HG02642 (cell line): ENCODE measurements around the gene MRPS2.

Experiments
- ATAC-seq: cut with Tn5 transposase; IDR thresholded peaks from one replicate; pipeline ENCODE4 v1.9.1; 2021; ENCODE audit warnings: mild to moderate bottlenecking; ENCODE audit not compliant: unreplicated experiment, poor library complexity

Gene MRPS2

DNA sequence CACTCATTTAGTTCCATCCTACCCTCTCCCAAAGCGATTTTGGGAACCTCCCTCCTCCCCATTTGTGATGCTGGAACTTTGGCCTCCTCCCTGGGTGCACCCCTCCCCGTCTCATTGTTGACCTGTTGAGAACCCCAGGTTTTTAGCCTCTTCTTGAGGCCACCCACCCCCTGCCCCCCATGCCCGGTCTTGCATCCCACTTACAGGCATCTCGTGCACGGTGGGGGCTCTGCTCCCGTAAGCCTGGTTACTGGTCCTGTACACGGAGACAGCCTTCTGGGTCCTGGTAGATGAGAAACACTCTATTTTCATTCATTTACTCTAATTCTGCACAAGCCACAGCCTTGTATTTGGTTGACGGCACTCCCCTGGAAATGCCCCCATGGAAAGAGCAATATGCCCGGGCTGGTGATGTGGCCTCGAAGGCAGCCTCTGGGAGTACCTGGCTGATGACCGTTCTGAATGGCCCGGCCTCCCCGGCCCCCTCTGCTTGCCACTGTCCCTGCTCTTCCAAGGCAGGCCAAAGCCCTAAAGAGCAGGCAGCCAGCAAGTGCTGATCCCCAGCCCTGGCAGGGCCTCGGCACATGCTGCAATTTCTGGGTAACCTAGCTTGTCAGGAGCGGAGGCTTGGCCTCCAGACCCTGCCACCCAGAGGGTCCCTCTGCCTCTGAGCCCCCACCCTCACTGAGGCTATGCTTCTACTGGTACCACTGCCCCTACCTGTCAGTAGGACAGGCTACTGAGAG is 1.9 kb upstream of the MRPS2 start:
- no peak for ATAC-seq

DNA sequence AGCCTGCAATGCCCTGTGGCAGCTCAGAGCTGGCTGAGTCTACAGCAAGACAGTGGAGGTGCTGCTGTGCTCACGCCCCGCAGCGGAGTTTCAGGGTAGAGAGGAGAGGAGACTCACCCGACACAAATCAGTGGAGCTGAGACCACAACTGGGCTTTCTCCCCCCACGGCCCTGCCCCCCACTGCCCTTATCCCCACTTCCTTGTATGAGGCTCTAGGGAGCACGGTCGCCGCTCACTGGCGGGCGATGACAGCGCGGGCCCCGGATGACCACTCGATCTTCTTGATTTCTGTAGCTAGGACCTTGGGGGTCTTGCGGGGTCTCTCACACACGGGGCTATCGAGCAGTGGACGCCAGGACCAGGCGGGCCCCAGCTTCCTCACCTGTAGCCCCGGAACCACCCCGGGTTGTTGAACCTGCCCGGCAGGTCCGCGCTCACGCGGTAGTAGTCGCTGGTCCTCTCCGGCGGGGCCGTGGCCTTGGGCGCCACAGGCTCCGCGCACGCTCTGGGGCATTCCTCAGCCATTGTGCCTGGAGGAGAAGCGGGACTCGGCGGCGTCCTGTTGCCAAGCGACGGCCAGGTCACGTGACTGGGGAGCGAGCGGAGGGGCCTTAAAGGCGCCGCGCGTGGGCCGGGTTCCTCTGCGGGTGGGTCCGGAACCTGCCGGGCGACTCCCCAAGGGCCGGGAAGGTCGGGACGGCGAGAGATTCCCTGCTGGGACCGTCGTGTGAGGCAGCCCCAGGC is 984 bp upstream of the MRPS2 start:
- peak; percentile 65 for ATAC-seq

DNA sequence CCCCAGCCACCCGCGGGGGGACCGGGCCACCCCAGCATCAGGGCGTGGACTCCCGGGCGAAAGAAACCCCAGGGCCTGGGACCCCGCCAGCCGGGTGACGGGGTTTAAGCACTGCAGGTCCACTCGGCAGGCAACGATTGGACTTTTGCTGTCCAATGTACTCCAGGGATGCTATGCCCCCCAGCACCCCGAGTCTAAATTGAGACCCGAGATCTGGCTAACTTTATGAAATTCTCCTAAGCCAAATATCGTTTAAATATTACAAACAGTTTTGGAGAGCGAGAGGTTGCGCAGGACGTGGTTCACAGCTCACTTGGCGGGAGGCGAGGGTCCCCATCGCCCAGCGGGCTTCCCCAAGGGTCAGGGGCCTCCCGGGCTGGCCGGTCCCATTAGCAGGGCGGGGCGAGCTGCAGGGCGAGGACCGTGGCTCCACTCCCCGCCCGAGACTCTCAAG is 384 bp upstream of the MRPS2 start:
- ATAC-seq: peak; percentile 14

DNA sequence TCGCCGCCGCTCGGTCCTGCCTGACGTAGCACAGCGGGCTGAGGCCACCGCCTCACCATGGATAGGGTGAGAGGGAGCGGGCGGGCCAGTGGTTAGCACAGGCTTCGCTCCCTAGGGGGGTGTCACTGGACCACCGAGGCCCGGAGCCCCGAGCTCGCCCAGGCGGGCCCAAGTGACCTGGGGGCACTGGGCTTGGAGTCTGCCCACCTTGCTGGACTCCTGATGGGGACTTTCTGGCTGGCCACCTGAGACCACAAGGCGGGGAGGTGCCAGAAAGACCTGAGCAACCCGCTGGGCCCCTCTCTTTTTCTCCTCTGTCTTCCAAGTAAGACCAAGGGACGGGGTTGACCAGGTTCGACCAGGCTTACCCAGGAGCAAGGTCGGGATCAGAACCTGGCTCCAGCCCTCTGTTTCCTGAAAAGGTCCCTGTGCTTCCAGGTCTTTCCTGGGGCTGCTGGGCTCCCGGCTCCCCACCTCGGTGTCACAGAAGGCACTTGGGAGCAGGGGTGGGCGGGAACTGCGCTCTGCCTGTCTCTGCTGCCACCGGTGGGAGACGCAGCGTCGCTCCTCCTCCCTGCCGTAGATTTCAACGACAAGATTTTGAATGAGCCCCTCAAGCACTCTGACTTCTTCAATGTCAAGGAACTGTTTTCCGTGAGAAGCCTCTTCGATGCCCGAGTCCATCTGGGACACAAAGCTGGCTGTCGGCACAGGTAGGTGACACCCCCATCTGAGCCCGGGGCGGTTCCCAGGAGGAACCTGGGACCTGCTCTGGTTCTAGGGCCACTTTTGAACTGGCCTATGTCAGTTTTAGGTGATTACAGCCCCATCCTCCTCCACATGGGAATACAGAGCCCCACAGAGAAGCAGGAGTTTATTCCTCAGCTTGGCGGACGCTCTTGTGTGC is 1.0 kb downstream of the MRPS2 start:
- no peak for ATAC-seq

DNA sequence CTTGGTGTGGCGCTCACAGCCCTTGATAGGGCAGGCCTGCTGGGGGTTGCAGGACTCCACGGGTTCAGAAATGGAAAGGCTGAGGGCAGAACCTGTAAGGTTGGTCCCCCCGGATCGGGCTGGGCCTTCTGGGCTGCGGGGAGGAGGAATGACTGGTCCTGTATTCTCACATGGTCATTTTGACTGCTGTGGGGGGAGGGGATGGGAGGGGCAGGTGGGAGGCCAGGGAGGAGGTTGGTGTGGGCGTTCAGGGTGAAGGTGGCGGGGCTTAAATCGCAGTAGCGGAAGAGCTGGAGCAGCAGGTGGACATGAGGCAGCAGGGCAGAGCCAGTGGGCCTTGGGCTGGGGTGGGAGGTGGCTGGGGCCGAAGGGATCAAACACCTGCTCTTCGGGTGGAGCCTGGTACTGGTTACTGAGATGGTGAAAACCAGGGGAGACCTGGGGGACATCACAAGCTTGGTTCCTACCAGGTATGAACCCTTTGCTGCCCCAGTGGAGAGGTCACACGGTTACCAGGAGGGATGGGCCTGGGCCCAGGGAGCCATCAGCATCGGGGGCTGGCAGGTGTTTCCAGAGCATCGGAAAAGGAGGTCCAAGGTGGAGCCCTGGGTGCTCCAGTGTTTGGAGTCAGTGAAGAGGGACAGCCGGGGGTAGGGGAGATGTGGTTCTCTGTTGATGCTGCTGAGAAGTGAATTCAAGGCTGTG is 1.8 kb downstream of the MRPS2 start:
- no peak for ATAC-seq

DNA sequence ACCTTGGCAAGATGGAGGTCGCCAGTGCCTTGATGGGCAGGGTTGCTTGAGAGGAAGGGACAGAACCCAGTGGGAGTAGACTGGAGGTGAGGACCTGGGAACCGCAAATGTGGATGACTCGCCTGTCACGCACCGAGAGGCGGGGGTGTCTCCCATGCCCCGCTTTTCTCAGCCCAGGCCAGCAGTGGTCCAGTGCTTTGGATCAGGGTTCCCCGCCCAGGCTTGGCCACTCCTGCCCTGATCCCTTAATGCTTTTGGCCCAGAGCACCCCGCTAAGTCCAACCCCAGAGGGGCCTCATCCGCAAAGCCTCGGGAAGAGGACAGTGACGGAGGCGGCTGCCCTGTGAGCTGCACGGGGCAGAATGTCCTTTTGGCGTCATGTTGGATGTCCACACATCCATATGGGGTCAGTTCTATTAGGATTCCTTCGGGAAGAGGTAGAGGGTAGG is 2.4 kb downstream of the MRPS2 start:
- no peak for ATAC-seq

DNA sequence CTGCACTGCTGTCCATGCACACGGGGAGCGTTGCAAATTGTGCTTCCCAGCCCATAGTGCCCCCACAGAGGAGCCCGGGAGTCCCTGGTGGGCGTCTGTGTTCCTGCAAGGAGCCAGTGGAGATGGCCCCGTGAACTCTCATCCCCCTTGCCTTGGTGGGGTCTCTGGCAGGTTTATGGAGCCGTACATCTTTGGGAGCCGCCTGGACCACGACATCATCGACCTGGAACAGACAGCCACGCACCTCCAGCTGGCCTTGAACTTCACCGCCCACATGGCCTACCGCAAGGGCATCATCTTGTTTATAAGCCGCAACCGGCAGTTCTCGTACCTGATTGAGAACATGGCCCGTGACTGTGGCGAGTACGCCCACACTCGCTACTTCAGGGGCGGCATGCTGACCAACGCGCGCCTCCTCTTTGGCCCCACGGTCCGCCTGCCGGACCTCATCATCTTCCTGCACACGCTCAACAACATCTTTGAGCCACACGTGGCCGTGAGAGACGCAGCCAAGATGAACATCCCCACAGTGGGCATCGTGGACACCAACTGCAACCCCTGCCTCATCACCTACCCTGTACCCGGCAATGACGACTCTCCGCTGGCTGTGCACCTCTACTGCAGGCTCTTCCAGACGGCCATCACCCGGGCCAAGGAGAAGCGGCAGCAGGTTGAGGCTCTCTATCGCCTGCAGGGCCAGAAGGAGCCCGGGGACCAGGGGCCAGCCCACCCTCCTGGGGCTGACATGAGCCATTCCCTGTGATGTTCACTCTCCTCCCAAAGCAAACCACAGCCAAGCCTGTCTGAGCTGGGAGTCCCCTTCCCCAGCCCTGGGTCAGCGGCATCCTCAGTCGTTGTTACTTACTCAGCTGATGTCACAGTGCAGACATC is 3.1 kb downstream of the MRPS2 start:
- ATAC-seq: no peak

DNA sequence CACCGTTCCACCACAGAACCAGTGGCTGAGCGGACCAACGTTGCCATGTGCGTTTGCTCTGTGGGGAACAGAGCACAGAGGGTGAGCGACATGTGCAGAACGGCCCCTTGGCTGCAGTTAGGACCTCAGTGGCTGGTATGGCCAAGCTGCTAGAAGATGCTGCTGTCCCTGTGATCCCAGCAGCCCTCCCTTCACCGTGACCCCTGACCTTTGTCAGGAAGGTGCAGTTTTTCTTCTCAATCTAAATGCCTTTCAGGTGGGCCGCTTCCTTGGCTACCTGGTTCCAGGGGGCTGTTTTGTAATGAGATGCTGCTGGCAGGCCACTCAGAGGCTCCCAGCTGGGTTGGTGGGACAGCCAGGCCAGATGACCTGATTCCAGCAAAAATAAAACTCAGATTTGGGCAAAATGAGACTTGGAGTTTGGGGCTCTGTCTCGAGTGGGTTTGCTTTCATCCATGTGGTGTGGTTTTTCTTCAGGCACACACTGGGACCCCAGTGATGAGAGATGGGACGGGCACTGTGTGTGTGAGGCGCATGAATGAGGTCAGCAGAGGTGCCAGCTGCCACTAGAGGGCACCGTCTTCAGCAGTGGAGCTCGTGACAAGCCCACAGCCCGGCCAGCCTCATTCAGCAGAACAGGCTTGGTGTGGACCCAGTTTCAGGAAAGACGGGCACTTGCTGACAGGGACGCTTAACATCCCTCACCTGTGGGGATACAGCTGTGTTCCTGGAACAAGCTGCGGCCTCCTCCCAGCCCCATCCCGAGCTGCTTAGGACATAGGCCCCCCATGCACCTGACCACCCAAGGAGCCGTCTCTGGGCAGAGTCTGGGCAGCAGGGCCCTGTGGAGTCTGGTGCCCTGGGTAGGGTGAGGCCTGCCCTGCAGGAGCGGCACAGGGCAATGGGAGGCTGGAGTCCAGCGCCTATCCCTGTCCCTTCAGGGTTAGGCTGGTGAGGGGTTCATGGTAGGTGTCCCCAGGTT is 4.1 kb downstream of the MRPS2 start:
- no peak for ATAC-seq

DNA sequence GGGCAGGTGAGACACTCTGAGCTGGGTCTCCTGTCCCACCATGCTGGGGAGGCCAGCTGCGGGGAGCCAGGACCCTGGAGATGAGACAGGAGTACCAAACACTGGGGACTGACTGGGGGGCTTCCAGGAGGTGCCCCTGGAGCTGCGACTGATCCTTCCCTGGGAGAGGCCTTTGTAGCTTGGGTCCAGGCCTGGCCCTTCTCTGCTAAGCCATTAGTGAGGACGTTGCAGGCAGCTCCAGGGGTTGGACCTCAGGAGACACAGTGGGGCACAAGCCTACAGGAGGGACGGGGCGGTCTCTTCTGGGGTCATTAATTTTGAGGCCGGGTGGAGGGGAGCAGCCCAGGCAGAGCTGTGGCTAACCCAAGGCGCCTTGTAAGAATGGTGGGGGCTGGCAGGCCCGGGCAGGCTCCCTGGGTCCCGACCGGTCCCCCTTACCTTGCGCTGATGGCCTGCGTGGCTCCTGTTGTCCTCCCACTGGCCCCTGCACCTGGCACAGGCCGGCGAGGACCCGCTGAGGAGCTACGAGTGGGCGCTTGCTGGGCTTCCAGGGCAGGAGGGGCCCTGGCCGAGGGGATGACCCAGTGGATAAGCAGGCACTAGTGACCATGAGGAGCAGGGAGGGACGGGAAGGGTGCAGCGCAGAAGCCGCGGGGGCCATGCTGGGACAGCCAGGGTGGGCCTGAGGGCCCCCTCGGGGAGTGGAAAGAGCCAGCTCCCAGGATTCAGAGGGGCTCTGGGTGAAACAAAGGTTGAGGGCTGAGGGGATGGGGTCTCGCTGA is 5.1 kb downstream of the MRPS2 start:
- ATAC-seq: no peak

DNA sequence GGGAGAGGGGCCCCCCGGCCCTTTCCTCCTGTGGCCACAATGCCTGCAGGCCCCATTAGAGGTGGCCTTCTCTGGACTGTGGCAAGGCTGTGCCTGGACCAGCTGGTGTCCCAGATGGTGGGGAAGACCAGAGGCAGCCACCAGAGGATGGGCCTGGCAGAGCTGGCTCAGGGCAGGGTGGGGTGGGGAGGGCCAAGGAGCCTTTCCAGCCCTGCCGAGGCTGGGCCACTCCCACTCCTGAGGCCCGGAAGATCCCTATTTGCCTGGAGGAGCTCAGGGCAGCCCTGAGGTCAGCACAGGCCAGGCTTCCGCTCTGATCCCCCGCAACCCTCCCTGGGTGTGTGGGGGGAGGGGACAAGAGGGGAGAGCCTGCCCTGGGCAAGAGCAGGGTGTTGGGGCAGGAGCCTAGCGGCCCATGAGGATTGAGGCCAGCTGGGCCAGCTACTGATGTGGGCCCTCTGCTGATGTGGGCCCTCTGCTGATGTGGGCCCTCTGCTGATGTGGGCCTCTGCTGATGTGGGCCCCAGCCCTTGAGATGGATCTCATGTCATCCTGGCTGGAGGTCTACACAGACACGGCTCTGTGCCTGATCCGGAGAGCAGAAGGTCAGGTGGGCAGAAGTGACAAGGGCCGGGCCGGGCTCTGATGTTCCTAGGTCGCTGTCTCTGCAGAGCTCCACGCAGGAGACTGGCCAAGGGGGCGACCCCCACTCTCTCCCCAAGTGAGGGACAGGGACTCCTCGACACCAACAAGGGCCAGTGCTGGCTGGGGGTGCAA is 6.0 kb downstream of the MRPS2 start:
- no peak for ATAC-seq

DNA sequence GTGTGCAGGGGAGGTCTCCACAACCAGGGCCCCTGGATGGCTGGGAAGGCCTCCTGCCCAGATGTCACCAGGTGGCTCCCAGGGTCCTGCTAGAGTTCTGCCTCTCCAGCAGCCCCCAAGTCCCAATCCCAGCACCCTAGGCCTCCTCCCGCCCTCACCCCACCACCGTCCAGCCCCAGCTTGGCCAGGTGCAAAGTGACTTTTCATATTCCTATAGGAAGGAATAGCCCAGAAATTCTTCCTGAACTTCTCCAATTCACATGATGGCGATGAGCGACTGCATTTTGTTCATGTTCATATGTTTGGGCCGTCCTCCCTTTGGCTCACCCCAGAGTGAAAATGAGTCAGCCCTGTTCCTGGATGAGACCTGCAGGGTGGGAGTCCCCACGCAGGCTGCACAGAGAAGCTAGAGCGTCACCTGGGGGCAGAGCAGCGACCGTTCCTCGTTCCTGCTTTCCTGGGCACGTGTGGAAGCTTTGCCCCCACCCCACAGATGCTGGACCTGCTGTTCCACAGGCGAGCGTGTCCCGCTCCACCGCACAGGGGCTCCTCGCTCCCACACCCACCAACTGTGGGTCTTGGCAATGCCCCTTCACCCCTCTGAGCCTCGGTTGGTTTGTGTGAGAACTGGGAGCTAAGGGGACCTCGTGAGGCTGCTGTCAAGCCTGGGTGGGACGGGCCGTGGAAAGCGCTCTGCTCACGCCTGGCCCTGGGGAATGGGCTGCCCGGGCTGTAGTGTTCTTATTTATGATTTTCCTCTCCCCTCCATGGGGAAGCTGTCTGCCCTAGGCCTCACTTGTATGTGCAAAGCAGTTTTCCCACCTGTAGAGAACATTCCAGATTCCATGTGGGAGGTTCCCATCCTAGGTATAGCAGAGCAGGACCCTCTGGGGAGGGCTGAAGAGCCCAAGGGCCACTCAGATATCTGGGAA is 6.9 kb downstream of the MRPS2 start:
- ATAC-seq: no peak

DNA sequence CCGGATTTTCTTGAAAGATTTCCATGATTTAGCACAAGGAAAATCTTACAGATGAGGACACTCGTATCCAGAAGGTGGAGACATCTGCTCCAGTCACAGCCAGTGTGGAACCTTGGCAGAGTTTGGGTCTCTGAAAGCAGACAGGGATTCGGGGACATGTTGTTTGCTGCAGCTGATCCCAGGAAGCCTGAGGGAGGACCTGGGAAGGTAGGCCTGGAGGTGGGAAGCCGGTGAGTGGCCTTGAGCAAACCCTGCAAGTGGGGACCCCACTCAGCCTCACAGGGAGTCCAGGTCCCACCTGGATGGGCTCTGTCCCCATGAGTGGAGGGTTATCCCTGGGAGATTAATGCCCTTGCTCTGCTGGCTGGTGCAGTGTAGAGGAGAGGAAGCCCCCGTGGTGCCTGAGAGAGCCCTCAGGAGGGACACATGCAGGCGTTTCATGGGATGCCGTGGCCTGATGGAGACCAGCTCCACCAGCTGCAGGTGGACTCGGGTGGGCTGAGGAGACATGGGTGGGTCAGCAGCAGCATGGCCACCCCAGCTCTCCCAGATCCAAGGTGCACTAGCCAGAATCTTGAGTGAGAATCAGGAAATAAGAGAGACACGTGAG is 7.8 kb downstream of the MRPS2 start:
- ATAC-seq: no peak

DNA sequence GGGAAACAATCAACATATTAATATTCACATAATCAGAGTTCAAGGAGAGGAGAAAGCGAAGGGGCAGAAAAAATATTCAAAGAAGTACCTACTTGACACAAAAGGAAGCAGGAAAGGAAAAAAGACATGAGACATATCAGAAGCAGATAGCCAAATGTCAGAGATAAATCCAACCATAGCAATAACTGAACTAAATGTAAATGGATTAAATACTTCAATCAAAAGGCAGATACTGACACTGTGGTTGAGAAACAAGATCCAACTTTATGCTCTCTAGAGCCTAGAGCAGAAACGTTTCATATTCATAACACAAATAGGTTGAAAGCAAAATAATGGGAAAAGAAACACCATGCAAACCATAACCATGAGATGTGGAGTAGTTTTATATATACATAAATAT is 9.0 kb downstream of the MRPS2 start:
- ATAC-seq: no peak

DNA sequence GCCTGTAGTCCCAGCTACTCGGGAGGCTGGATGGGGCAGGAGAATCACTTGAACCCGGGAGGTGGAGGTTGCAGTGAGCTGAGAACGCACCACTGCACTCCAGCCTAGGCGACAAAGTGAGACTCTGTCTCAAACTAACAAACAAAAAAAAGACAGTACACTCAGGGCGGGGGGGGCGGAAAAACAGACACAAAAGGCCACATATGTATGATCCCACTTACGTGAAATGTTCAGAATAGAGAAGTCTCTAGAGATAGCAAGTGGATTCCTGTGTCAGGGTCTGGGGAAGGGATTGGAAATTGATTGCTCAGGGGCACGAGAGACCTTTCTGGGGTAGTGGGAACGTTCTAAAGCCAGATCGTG is 11.7 kb downstream of the MRPS2 start:
- ATAC-seq: no peak

DNA sequence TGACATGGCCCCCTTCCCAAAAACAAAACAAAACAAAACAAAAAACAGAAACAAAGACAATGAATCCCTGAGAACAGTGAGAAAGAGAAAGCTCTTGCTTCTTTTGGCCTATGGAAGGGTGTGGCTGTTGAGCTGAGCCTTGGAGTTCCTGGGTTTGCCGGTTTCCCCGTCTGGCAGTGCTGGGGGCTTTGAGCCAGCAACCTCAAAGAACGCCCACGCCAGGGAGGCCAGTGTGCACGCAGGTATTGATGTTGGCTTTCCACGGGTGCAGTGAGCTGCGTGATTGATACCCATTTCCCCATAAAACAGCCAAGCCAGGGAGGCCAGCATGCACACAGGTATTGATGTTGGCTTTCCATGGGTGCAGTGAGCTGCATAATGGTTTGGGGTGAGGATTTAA is 12.4 kb downstream of the MRPS2 start:
- no peak for ATAC-seq
